GM21390 (cell line): ENCODE data around the gene ECPAS.
"Not testable (repeated sequence)": the region's sequence is repeated elsewhere in the genome, so short reads cannot be mapped to it uniquely, and the experiment has no call there.

Source experiments
- ATAC-seq: cut with Tn5 transposase; IDR thresholded peaks from one replicate; pipeline ENCODE4 v1.9.1; 2021; ENCODE audit not compliant: unreplicated experiment

The ECPAS gene

DNA sequence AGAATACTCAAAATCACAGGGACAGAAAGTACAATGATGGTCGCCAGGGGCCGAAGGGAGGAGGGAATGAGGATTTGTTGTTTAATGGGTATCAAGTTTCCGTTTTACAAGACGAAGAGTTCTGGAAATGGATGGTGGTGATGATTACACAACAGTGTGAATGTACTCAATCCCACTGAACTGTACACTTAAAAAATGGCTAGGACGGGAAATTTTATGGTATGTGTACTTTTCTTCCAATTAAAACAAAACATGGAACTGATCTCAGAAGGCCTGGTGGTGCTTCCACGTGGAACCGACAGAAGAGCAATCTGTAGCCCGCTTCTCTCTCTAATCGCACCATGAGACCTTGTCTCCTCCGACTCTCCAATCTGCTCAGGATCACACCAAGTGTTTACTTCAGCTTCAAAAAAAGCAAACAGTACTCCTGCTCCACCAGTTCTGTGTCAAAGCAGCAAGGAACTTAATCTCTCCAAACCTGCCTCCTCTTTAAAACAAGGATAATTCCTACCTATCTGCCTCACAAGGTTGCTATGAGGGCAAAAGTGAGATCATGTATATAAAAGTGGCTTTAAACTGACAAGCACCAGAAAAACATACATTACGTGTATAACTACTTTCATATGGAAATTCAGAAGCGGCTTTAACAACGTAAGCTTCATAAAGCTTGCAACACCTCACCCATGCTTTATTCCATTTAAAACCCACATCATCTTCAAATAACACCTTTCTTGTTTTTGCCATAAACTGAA lies 2.1 kb downstream of the ECPAS start:
- ATAC-seq = no peak

DNA sequence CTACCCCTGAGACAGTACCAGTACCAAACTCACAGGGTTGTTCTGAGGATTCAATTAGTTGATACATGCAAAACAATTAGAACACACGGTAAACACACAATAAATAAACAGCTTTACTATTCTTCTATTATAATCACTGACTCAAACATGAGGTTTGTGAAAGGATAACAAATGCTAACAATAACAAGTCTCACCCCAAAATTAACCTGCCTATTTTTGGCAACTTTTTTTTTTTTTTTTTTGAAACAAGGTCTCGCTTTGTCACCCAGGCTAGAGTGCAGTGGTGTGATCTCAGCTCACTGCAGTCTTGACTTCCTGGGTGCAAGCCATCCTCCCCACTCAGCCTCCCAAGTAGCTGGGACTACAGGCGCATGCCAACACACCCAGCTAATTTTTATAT lies 6.5 kb downstream of the ECPAS start:
- no peak for ATAC-seq

DNA sequence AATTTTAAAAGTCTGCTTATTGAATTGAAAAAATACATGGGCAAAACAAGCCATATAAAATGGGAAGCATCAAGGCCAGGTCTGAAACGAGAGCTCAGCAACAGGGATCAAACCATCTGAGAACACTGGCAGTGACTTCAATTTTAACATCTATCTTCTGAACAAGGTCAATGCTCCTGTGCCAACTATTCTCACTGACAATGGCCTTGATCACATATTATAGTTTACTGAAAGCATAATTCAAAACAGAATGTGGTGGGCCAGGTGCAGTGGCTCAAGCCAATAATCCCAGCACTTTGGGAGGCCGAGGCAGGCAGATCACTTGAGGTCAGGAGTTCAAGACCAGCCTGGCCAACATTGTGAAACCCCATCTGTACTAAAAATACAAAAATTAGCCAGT lies 9.0 kb downstream of the ECPAS start:
- ATAC-seq = no peak

DNA sequence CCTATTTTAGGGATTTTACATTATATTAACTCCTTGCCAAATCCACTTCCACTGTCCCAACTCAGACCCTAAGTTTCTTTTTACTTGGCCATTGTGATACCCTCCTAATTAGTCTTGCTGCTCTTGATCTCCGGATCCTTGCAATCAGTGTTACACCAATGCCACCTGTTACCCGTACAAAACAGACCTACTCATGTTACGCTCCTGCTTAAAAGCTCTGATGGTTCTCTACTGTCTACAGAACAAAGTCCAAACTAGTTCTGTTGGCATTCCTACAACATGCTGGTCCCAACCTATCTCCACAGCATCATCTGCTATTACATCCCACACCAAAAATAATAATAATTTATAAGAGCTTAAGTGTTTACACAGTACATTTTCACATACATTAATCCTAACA lies 9.8 kb downstream of the ECPAS start:
- ATAC-seq = no peak

DNA sequence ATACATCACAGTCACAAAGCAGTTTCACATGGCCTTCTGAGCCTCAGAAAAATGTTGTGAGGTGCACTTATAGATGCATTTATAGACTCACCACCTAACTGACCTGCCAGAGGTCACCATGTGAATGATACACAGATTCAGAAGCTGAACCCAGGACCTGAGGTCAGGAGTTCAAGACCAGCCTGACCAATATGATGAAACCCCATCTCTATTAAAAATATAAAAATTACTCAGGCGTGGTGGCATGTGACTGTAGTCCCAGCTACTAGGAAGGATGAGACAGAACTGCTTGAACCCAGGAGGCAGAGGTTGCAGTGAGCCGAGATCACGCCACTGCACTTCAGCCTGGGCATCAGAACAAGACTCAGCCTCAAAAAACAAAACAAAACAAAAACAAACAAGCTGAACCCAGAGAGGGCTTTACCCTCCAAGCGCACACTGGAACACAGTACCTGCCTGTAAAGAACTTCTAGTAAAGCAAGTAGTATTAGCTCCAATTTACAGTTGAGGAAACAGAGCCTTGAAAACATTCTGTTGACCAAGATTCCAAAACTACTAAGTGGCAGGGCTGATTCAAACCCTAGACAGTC lies 16.3 kb downstream of the ECPAS start:
- ATAC-seq = no peak

DNA sequence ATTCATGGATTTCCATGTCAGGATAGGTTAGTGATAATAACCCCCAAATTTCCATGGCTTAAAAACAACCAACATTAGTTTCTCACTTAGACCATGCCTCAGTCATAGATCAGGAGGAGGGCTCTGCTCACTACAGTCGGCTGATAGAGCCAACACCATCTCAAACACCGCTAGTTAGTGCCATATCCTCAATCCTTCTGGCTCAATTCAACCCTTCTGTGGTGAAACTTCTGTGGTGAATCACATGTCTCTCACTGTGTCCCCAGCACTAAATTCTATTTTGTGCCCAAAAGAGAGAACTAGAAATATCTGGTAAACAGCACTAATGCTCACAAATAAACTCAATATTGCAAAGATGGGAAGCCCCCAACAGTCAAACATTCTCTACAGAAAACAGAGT lies 21.1 kb downstream of the ECPAS start:
- ATAC-seq = no peak

DNA sequence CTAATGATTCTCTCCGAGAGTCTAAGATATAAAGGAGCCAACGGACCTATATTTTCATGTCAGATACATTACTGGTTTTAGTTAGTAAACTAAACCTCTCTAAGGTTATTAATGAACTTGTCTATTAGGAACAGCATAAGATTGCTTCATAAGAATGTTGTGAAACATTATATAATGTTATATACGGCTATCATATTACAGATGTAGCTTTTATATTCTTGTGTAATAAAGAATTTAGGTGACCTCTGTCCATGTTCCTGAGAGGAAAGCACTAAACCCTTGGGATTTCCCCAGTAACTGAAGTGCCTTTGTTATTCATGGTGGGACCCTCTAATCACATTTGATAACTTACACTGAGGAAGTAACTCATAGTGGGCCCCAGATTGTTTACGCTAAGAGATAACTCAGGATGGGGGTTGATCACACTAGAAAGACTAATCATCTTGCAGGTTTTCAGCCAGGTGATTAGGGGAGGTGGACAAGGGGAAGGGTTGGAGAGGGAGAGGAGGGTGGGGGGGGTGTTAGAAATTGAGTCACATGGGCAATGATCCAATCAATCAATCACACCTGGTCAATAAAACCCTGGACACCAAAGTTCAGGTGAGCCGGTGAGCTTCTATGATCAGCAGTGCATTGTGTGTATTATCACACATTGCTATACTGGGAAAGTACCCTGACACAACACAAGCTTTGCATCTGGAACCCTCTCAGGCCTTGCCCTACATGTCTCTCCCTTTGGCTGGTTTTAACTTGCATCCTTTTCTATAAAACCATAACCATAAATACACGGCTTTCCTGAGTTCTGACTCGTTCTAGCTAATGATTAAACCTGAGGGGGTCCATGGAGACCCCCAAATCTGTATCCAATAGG lies 25.8 kb downstream of the ECPAS start:
- ATAC-seq = no peak

DNA sequence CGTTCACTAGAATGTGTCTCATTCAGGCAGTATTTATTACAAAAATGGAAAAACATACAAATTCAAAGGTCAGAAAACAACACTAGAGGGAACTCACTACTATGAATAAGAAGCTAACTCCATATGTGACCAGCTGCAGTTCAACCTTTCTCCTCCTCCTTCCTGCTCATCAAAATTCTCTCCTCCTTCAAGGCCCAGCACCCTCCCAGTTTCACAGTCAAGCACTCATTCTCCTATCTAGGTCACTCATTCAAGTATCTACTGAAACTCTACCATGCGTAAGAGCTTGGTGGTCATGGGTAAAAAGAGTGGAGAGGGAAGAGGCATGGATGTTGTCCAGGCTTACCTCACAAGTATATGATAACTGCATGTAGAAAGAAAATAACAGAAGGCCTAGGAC lies 27.7 kb downstream of the ECPAS start:
- peak; percentile 70 for ATAC-seq

DNA sequence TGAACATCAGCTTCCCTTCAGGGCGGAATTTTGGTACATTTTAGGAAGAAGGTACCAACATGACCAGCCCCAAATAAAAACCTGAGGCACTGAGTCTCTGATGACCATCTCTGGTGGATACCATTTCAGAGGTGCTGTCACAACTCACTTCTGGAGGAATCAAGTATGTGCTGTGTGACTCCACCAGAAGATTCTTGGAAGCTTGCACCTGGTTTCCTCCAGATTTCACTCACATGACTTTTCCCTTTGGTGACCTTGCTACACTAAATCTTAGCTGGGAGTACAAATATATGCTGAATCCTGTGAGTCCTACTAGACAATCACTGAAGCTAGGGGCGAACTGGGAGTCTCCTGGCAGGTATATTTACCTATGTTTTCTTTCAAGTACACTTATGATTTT lies 28.5 kb downstream of the ECPAS start:
- ATAC-seq = no peak

DNA sequence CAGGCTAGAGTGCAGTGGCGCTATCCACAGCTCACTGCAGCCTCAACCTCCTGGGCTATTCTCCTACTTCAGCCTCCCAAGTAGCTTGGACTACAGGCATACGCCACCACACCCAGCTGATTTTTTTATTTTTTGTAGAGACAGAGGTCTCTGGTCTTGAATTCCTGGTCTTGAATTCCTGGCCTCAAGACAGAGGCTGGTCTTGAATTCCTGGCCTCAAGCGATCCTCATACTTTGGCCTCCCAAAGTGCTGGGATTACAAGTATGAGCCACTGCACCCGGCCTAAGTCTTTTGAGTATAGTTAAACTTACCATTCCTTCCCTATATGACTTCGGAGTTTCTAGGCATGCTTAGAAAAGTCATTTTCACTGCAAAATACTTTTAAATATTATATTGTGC lies 29.4 kb downstream of the ECPAS start:
- ATAC-seq = no peak

DNA sequence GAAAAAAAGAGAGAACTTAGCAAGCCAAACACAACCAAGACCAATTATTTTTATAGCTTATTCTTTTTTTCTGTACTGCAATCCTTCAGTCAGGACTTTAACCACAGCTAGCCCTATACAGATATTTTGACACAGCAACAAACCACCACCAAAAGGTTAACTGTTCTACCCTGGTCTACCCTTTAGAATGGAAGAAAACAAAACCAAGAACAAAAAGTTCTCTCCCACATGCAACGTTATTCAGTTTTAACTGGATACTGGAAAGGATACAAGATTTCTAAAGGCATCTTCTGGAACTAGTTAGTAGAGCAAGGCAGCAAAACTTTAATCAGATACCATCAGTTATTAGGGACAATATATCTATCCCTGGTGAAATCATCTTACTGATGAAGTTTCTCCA lies 32.6 kb downstream of the ECPAS start:
- ATAC-seq = no peak

DNA sequence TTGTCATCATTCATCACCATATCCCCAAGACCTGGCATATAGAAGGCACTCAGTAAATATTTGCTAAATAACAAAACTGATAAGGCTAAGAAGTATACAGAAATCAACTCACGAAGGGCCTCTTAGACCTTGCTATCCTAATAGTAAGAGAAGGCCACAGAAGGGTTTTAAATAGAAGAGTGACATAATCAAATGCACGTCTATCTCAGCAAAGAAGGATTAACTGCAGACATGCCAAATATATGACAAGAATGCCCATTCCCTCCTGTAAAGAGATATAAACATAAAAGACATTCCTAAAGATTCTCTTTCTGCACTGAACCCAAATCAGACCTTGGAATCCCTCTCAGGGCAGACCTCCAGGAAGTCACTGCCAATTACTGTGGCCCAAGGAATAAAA lies 34.1 kb downstream of the ECPAS start:
- no peak for ATAC-seq

DNA sequence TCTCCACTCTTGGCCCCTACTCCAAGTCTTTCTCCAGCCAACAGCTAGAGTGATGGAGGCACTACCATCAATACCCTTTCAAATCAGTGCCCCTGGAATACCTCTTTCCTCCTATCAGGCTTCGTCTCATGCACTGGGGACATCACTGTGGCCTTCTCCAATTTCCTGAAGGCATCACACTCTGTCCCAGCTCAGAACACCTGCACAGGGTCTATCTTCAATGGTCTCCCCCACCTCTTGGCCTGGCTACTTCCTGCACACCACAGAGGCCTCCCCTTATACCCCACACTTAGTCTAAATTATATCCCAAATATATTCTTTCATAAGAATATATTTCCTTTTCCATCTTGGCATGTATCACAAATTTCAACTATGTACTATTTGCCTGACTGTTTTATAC lies 34.5 kb downstream of the ECPAS start:
- ATAC-seq = no peak

DNA sequence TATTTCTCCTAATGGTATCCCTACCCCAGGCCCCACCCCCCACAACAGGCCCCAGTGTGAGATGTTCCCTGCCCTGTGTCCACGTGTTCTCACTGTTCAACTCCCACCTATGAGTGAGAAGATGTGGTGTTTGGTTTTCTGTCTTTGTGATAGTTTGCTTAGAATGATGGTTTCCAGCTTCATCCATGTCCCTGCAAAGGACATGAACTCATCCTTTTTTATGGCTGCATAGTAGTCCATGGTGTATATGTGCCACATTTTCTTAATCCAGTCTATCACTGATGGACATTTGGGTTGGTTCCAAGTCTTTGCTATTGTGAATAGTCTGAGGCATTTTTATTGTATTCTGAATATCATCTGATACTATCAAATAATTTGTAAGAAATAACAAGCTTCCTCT lies 38.4 kb downstream of the ECPAS start:
- ATAC-seq = not testable (repeated sequence)

DNA sequence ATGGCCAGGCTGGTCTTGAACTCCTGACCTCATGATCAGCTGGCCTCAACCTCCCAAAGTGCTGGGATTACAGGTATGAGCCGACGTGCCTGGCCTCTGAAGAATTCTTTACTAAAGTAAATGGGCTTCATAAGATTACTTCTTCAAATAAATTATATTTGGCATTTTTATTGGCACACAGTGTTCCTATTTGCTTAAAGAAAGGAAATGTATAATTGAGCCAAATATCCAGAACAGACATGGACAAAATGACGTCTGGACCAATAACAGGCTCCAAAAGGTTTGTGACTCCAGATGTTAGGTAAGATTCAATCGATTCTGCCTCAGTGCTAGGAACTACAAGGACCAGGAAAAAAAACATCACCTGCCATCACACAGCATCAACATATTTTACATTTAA lies 40.7 kb downstream of the ECPAS start:
- no peak for ATAC-seq

DNA sequence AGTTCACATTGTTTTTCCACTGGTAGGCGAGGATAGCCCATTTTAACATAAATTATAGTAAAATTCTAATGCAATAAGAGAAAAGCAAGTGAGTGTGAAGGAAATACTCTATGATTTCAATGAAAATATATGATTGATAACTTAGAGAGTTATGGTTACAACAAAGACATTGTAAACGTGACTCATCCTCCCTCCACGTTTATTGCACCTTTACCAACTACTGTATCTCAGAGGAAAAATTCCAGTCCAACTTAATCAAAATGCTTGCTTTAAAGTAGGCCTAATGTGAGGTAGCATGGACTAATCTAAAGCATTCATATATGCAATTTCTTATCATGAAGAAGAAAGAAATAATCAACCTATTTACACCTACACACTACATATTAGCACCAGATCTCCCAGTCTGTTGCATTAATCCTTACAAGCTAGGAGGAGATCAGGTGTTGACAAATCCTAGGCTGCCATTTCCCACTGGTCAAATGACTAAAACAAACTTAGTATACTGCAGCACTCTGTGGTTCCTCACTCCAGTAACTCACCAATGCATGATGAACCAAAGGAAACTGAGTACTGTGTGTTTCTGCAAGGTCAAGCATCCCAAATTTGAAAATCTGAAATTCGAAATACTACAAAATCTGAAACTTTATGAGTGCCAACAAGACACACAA lies 41.7 kb downstream of the ECPAS start:
- ATAC-seq = no peak

DNA sequence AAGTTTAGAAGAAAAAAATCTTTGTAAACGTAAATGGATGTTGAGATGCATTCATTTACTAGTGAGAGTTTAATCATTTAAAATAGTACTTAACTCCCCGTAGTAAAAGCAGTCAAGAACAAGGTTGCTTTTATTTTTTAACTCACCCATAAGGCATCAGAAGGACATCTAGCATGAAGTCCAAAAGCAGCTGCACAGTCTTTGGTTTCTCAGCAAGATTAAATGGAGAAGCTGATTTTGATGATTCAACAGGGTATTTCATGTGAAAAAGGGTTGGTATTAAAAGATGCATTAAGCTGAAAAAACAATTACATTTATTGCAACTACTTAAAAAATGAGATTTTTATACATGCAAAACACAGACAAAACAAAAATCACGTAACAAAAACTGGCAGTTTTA lies 44.0 kb downstream of the ECPAS start:
- ATAC-seq = no peak

DNA sequence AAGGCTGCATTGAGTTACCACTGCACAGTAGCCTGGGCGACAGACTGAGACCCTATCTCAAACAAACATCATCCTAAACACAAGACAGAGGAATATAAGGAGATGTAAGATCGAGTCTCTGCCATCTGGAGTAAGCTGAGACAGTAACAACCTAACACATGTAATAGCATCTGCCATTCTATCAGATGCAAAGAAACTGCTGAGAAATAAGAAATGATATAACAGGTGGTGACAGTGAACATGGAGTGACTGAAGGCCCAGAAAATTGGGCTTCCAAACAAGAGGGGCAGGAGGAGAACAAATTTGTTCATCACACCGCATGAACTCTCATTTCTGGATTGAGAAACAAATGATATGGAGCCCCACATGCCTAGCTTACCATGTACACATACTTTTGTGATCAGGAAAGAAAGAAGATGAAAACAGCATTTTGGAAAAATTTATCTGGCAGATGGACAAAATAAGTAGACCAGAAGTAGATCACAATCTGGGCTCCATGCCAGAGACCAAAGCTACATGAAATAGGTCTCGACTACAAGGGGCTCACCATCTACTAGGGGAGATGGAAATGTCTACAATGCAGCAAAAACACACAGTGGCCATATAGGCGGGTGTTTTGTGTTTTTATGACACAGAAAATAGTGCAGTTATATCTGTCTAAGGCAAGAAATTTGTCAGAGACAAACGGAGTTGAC lies 45.5 kb downstream of the ECPAS start:
- no peak for ATAC-seq

DNA sequence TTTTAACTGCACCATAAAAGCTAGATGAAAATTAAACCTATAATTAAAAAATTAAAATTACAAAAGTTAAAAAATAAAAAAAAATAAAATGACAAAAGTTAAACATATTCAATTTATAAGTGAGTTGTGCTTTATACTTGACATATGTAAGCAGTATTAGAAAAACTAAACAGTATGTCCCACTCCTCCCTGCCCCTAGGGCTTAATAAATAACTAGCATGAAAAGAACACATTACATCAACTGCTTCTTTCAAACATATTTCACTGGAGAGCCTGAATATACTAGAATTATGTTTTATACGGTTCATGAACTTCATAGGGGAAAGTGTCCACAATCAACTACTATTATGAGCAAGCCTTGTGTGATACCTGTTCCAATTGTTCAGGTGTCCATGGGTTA lies 47.6 kb downstream of the ECPAS start:
- ATAC-seq = no peak

DNA sequence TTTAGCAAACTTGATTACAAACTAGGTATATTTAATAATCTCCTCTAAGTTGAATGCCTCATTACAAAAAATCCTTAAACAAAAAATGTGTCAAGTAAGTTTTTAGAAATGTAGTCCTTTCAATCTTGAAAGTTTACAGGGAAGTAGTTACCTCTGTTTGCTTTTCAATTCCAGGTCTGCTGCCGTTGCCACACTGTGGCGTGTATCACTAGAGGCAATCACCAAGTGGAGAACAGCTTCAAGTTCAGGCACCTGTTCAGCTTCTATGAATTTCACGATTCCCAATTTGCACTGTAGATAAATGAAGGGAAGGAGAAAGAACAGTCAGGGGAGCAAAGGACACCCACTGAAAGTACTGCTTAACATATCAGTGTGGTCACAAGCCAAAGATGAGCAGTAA lies 51.1 kb downstream of the ECPAS start:
- no peak for ATAC-seq

DNA sequence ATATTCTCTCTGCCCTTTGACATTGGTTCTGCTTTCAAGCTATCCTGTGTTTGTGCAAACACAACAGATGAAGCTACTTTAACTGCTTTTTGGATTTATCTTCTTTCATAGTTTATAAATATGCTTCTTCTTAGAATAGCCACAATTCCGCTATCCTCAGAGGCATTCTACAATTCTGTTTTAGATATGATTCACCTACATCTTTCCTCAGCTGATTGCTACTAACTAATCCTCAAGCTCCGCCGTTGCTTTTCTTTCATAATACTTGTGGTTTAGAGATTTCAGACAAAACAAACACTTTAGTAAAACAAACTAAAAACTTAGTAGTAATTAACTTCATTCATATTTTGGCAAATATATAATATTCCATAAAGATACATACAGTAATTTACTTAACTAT lies 52.5 kb downstream of the ECPAS start:
- ATAC-seq = no peak
